HG02678 (cell line): ENCODE measurements around the gene PDZD2.
"Not testable (repeated sequence)": the region's sequence is repeated elsewhere in the genome, so short reads cannot be mapped to it uniquely, and the experiment has no call there.

ENCODE experiments used
- ATAC-seq: cut with Tn5 transposase; IDR thresholded peaks from one replicate; pipeline ENCODE4 v1.9.1; 2021; ENCODE audit warnings: mild to moderate bottlenecking, moderate library complexity; ENCODE audit not compliant: unreplicated experiment

The PDZD2 gene

GRCh38 chr5:31962871-31963307, 324.0 kb downstream of the PDZD2 start:
- ATAC-seq: no peak

- ATAC-seq: no peak
Observed at GRCh38 chr5:31963358-31964006, 324.6 kb downstream of the PDZD2 start.

GRCh38 chr5:31964007-31964360, 325.1 kb downstream of the PDZD2 start:
- ATAC-seq: no peak

- ATAC-seq: no peak
Observed at GRCh38 chr5:31965227-31965626, 326.3 kb downstream of the PDZD2 start.

GRCh38 chr5:31966936-31967335, 328.0 kb downstream of the PDZD2 start:
- no peak for ATAC-seq

- ATAC-seq: no peak
Observed at GRCh38 chr5:31967461-31967860, 328.5 kb downstream of the PDZD2 start.

- ATAC-seq: no peak
Observed at GRCh38 chr5:31972558-31972957, 333.6 kb downstream of the PDZD2 start.

- ATAC-seq: not testable (repeated sequence)
Observed at GRCh38 chr5:31975189-31975612, 336.3 kb downstream of the PDZD2 start.

GRCh38 chr5:31976169-31976568, 337.2 kb downstream of the PDZD2 start:
- no peak for ATAC-seq

- no peak for ATAC-seq
Observed at GRCh38 chr5:31981361-31981945, 342.5 kb downstream of the PDZD2 start.

GRCh38 chr5:31982027-31982426, 343.1 kb downstream of the PDZD2 start:
- no peak for ATAC-seq

- no peak for ATAC-seq
Observed at GRCh38 chr5:31982621-31983020, 343.7 kb downstream of the PDZD2 start.

- ATAC-seq: no peak
Observed at GRCh38 chr5:31983851-31984250, 344.9 kb downstream of the PDZD2 start.

GRCh38 chr5:31984691-31985090, 345.8 kb downstream of the PDZD2 start:
- no peak for ATAC-seq

- no peak for ATAC-seq
Observed at GRCh38 chr5:31986101-31986500, 347.2 kb downstream of the PDZD2 start.

GRCh38 chr5:31987985-31988710, 349.2 kb downstream of the PDZD2 start:
- ATAC-seq: no peak

GRCh38 chr5:31990081-31990650, 351.2 kb downstream of the PDZD2 start:
- ATAC-seq: no peak

GRCh38 chr5:31990701-31991110, 351.8 kb downstream of the PDZD2 start:
- ATAC-seq: no peak

GRCh38 chr5:31992377-31992776, 353.4 kb downstream of the PDZD2 start:
- no peak for ATAC-seq

GRCh38 chr5:31993165-31993961, 354.4 kb downstream of the PDZD2 start:
- peak; percentile 43 for ATAC-seq

GRCh38 chr5:31995006-31995405, 356.1 kb downstream of the PDZD2 start:
- ATAC-seq: peak; percentile 75
